Activated T-cell treated with anti-CD3 and anti-CD28 coated beads, Interleukin-2, amount 50 U/mL, for 72 hours (primary cell): ENCODE results near the gene WDR59. TPM values are rescaled to one million over a fixed set of nuclear protein-coding genes. Genes with fewer than 3 reads are reported as not detected.
"Not testable (repeated sequence)": the region's sequence is repeated elsewhere in the genome, so short reads cannot be mapped to it uniquely, and the experiment has no call there.

Source experiments
- ATAC-seq, 2 donors: fragments of 150-1000 bp; cut with Tn5 transposase; replicated peaks in 1 of 2; 2 replicates each; pipeline ENCODE4 v1.10.0; 2021; ENCODE audit warnings: moderate library complexity in 2 of 2, mild to moderate bottlenecking in 1 of 2
- DNase-seq, 2 donors: peaks; one replicate each; pipeline ENCODE4 v3.0.0; 2021 to 2022; ENCODE audit warnings: mixed read lengths in 1 of 2
- H3K27ac Mint-ChIP-seq: one replicate; pipeline ENCODE4 v1.8.0; 2022; ENCODE audit warnings: mild to moderate bottlenecking, moderate library complexity, mixed read lengths
- H3K27me3 Mint-ChIP-seq: one replicate; pipeline ENCODE4 v1.8.0; 2022; ENCODE audit warnings: low read depth, mixed read lengths
- H3K36me3 Mint-ChIP-seq, 2 donors: one replicate each; pipeline ENCODE4 v1.8.0; 2022; ENCODE audit warnings: mixed read lengths in 2 of 2, mild to moderate bottlenecking in 1 of 2; ENCODE audit not compliant: insufficient read depth in 2 of 2
- H3K4me1 Mint-ChIP-seq: one replicate; pipeline ENCODE4 v1.8.0; 2022; ENCODE audit warnings: low read depth, mixed read lengths
- H3K4me3 Mint-ChIP-seq, 2 donors: one replicate each; pipeline ENCODE4 v1.8.0; 2022; ENCODE audit warnings: mild to moderate bottlenecking in 2 of 2, mixed read lengths in 2 of 2, moderate library complexity in 2 of 2
- H3K9me3 Mint-ChIP-seq, 2 donors: one replicate each; pipeline ENCODE4 v1.8.0; 2022; ENCODE audit warnings: mixed read lengths in 2 of 2
- total RNA-seq, 2 donors: library from RNA; stranded (reverse); gene quantifications; one replicate each; pipeline ENCODE4 v1.2.3, GENCODE V29; 2022

The WDR59 gene, protein sequence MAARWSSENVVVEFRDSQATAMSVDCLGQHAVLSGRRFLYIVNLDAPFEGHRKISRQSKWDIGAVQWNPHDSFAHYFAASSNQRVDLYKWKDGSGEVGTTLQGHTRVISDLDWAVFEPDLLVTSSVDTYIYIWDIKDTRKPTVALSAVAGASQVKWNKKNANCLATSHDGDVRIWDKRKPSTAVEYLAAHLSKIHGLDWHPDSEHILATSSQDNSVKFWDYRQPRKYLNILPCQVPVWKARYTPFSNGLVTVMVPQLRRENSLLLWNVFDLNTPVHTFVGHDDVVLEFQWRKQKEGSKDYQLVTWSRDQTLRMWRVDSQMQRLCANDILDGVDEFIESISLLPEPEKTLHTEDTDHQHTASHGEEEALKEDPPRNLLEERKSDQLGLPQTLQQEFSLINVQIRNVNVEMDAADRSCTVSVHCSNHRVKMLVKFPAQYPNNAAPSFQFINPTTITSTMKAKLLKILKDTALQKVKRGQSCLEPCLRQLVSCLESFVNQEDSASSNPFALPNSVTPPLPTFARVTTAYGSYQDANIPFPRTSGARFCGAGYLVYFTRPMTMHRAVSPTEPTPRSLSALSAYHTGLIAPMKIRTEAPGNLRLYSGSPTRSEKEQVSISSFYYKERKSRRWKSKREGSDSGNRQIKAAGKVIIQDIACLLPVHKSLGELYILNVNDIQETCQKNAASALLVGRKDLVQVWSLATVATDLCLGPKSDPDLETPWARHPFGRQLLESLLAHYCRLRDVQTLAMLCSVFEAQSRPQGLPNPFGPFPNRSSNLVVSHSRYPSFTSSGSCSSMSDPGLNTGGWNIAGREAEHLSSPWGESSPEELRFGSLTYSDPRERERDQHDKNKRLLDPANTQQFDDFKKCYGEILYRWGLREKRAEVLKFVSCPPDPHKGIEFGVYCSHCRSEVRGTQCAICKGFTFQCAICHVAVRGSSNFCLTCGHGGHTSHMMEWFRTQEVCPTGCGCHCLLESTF
- 100 to 1,000 TPM; 100 to 104 TPM for total RNA-seq

DNA sequence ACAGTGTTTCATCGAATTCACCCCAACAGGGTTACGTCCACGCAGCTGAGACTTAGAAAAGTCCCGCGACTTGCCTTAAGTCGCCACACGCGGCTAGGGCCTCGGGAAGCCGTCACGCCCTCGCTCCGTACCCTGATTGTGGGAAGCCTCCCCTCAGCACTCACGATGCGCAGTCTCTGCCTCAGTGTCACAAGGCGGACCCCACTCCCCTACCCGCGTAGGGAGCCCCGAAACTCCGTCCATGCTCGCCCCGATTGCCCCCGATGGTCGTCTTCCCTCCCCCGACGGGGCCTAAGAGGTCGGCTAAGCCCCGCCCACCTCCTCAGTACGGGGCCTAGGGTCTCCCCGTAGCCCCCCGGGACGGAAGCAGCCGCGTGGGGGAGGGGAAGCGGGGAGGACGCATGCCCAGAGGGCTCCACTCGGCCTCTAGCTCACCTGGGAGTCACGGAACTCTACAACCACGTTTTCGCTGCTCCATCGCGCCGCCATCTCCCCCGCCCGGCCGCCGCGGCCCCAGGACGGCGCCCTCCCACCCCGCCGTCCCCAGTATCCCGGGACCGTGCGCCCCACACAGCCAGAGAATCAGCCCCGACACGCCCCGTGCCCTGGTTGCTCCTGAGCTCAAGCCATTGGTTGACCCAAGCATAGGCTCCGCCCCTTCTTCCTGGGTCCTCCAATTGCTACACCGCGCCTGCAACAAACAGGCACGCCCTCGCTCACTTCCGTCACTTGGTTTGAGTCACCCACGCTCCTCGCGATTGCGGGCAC is at the start of gene WDR59:
Gene WDR59, minus strand, starts transcription at position 595 of the 768 bp plus-strand sequence. Its CDS starts 106 bp downstream, at position 489.
- ATAC-seq: peak; percentile 99 to 100
- Mint-ChIP-seq H3K4me3 (peak within 1 kb of the TSS; percentile 87 to 92), H3K4me1 (peaks cover 17% of the 10 kb centered on the region), H3K36me3 (peaks cover 0 to 3% of the 10 kb centered on the region in 2 donors), H3K9me3 (no peaks in the 10 kb centered on the region), H3K27me3 (no peaks in the 10 kb centered on the region), H3K27ac (peak within 1 kb of the TSS; percentile 52)
- peak; percentile 99 to 100 for DNase-seq

DNA sequence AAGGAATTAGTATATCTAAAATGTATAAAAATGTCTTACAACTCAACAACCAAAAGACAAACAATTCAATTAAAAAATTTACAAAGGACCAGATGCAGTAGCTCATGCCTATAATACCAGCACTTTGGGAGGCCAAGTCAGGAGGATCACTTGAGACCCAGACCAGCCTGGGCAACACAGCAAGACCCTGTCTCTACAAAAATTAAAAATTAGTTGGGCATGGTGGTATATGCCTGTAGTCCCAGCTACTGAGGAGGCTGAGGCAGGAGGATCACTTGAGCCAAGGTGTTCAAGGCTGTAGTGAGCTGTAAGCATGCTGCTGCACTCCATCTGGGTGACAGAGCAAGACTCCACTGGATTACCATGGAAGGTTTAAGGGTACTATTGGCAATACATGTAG is 47.7 kb upstream of the WDR59 start:
- Mint-ChIP-seq H3K27me3 (no peaks in the 10 kb centered on the region), H3K27ac (peak overlapping the region; percentile 39)

DNA sequence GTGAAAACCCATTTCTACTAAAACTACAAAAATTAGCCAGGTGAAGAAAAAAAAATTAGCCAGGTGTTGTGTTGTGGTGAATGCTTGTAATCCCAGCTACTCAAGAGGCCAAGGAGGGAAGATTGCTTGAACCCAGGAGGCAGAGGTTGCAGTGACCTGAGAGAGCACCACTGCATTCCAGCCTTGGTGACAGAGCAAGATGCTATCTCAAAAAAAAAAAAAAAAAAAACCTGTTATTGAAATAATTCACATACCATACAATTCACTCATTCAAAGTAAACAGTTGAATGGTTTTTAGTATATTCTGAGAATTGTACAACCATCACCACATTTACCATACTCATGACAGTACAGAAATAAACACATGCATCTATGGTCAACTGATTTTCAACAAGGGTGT is 44.9 kb upstream of the WDR59 start:
- Mint-ChIP-seq H3K4me3 (peak overlapping the region in 1 of 2 donors; percentile 31), H3K27me3 (no peaks in the 10 kb centered on the region), H3K9me3 (no peaks in the 10 kb centered on the region), H3K4me1 (peaks cover 13% of the 10 kb centered on the region), H3K36me3 (peaks cover 0 to 7% of the 10 kb centered on the region in 2 donors), H3K27ac (no peak overlapping the region)
- DNase-seq (no peak), ATAC-seq (peak in 1 of 2 donors; percentile 79)

More for the DNA sequence above, 47.7 kb upstream of the WDR59 start:
- H3K36me3 Mint-ChIP-seq: peaks cover 10 to 16% of the 10 kb centered on the region in 2 donors
- peaks cover 7% of the 10 kb centered on the region for H3K4me1 Mint-ChIP-seq
- peaks cover 3 to 10% of the 10 kb centered on the region in 2 donors for H3K9me3 Mint-ChIP-seq
- no peak overlapping the region for H3K4me3 Mint-ChIP-seq
- DNase-seq (no peak), ATAC-seq (no peak)

DNA sequence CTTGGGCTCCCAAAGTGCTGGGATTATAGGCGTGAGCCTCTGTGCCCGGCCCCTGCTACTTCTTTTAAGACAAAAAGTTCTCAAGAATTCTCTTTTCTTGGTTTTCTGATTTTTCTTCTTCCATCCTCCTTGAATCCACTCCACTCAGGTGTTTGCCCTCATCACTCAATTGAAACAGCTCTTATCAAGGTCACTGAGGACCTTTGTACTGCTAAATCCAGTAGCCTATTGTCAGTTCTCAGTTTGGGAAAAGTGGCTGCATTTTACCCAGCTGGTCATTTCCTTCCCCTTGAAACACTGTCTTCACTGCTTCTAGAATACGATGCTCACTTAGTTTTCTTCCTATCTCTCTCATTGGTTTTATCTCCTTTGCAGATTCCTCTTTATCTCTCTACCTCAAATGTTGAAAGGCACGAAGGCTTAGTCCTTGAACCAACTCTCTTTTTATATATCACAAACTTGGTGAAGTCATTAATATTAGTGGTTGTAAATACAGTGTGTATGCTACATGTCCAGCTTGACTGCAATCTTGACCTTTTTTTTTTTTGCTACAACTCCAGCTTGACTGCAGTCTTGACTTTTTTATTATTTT is 43.7 kb upstream of the WDR59 start:
- DNase-seq (no peak), ATAC-seq (no peak)
- H3K27me3 Mint-ChIP-seq: no peaks in the 10 kb centered on the region
- no peak overlapping the region for H3K4me3 Mint-ChIP-seq
- H3K27ac Mint-ChIP-seq: no peak overlapping the region
- H3K4me1 Mint-ChIP-seq: peaks cover 22% of the 10 kb centered on the region
- no peaks in the 10 kb centered on the region for H3K9me3 Mint-ChIP-seq
- H3K36me3 Mint-ChIP-seq: peaks cover 0 to 7% of the 10 kb centered on the region in 2 donors

DNA sequence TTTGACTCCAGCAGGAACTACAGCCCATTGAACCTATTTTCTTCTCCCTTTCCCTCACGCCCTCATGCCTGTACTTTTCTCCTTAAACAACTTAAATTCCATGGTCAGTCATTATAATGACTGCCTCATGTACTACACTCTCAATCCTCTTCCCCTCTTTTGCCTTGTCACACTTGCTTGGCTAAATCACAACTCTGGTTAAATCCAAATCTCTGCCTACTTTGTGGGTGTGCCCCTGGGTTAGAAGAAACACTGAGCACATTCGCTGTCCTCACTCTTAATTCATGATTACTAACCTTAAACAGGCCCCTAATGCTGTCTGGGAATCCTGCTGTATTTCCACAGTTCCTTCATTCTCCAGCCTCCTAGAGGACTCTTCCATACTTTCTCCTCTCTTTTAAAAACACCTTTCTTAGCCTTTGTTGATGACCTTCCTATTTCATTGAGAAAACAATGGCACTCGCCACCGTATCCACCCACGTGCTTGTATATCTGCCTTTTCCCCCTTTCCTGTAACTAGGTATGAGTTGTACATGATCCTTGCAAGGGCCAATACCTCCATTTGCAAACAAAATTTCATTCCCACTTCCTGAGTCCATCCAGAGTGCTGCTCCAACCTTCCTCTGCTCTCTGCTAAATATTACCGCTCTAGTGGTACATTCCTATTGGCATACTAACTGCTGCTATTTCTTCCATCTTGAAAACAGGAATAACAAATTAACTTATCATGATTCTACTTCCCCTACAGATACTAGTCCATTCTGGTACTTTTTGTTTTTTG is 42.8 kb upstream of the WDR59 start:
- ATAC-seq: no peak
- no peak overlapping the region for H3K27ac Mint-ChIP-seq
- no peaks in the 10 kb centered on the region for H3K9me3 Mint-ChIP-seq
- DNase-seq: no peak
- H3K4me1 Mint-ChIP-seq: peaks cover 31% of the 10 kb centered on the region
- H3K27me3 Mint-ChIP-seq: no peaks in the 10 kb centered on the region
- H3K36me3 Mint-ChIP-seq: peaks cover 4 to 10% of the 10 kb centered on the region in 2 donors
- no peak overlapping the region for H3K4me3 Mint-ChIP-seq

DNA sequence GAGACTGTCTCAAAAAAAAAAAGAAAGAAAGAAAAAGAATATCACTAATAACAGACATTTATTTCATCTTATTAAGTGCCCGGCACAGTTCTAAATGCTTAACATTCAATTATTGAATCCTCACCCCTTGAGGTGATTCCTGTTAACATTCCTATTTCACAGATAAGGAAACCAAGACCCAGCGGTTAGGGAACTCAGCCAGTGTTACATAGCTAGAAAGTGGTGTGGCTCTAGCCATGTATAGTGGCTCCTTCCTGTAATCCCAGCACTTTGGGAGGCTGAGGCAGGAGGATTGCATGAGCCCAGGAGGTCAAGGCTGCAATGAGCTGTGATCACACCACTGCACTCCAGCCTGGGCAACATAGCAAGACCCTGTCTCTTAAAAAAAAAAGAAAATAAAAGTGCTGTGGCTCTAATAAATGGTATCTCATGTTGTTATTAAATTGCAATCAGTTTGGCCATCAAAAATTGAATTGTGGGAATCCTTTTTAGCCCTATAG is 42.0 kb upstream of the WDR59 start:
- ATAC-seq (no peak), DNase-seq (no peak)
- peaks cover 34% of the 10 kb centered on the region for H3K4me1 Mint-ChIP-seq
- peaks cover 0 to under 1% of the 10 kb centered on the region in 2 donors for H3K9me3 Mint-ChIP-seq
- no peaks in the 10 kb centered on the region for H3K27me3 Mint-ChIP-seq
- H3K4me3 Mint-ChIP-seq: no peak overlapping the region
- peaks cover 6 to 13% of the 10 kb centered on the region in 2 donors for H3K36me3 Mint-ChIP-seq
- H3K27ac Mint-ChIP-seq: no peak overlapping the region

DNA sequence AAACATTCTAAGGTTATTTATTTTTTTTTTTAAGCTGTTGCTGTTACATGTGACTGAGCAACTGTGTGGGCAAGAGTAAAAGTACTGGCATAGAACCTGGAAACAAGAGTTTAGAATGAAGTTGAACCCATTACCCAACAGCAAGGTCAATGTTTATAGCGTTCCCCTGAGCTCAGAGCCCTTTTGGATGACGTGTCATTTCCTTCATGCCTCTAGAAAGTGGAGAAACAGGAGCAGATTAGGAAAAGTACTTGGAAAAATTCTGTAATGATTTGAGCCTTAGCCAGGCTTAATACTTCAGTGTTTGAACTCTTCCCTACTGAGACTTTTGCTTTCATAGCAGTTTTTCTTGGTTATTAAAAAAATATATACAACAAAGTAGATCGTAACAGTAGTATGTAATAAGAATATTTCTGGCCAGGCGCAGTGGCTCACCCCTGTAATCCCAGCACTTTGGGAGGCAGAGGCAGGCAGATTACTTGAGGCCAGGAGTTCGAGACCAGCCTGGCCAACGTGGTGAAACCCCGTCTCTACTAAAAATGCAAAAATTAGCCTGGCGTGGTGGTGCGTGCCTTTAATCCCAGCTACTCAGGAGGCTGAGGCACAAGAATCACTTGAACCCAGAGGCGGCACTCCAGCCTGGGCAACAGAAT is 41.4 kb upstream of the WDR59 start:
- not testable (repeated sequence) for H3K4me3 Mint-ChIP-seq, H3K27me3 Mint-ChIP-seq, H3K9me3 Mint-ChIP-seq, DNase-seq, H3K27ac Mint-ChIP-seq, ATAC-seq
- Mint-ChIP-seq H3K36me3 (peaks cover 12 to 19% of the 10 kb centered on the region in 2 donors), H3K4me1 (peaks cover 34% of the 10 kb centered on the region)

DNA sequence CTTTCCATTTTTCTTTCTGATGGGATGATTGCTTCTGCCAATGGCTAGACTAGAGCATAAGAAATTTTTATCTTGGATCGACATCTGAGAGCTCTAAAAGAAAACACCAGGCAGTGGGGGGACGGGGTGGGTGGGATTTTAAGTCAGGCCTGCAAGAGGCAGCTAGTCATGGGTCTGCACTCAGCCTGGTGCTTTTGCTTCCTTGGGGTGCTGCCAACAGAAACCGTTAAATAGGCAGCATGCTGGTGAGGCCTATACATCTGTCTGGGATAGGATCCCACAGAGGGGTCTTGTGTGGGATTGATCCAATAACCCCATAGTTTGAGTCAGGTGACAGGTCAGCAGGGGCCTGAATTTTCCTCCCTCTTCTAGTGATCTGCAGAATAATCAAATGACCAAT is 40.8 kb upstream of the WDR59 start:
- H3K9me3 Mint-ChIP-seq: peaks cover 4 to 9% of the 10 kb centered on the region in 2 donors
- H3K36me3 Mint-ChIP-seq: peaks cover 18 to 25% of the 10 kb centered on the region in 2 donors
- peaks cover 34% of the 10 kb centered on the region for H3K4me1 Mint-ChIP-seq
- DNase-seq: no peak
- ATAC-seq: no peak
- H3K27me3 Mint-ChIP-seq: no peaks in the 10 kb centered on the region
- no peak overlapping the region for H3K4me3 Mint-ChIP-seq
- no peak overlapping the region for H3K27ac Mint-ChIP-seq

DNA sequence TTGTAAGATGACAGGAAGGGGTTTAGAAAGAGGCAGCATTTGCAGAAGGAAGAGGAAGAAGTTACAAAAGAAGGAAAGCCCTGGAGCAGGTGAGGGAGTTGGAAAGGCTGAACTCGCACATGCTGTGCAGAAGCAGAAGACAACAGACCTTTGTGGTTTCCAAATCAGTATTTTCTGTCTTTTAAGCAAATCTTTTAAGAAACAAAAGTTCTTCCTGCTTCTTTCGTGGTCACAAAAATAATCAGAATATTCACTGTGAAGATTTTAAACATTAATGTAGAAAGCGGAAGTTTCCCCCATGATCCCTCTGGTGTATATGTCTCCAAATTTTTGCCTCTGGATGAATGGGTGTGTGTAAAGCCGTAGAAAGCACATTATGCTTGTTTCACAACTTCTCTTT is 39.7 kb upstream of the WDR59 start:
- peaks cover 7 to 15% of the 10 kb centered on the region in 2 donors for H3K9me3 Mint-ChIP-seq
- no peak for ATAC-seq
- H3K4me3 Mint-ChIP-seq: peak overlapping the region; percentile 36 to 43
- H3K27ac Mint-ChIP-seq: peak overlapping the region; percentile 70
- H3K4me1 Mint-ChIP-seq: peaks cover 38% of the 10 kb centered on the region
- H3K27me3 Mint-ChIP-seq: no peaks in the 10 kb centered on the region
- peaks cover 24 to 29% of the 10 kb centered on the region in 2 donors for H3K36me3 Mint-ChIP-seq
- DNase-seq: no peak

DNA sequence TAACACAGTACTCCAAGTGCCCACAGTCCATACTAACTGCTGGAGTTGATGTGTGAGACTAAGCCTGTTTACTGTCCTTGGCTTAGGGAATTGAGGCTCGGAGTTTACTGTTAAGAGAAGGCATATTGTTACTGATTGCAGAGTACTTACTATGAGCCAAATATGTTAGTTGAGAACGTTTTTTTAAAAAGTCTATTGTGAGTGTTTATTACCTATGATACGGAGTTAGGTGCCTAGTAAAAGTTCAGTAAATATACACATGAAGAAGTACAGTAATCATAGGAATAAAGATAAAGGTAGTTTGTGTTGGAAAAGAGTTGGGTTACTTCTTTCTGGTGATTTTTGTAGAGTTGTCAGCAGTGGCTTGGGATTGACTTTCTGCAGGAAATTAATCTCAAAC is 39.3 kb upstream of the WDR59 start:
- H3K36me3 Mint-ChIP-seq: peaks cover 25 to 29% of the 10 kb centered on the region in 2 donors
- peaks cover 7 to 15% of the 10 kb centered on the region in 2 donors for H3K9me3 Mint-ChIP-seq

DNA sequence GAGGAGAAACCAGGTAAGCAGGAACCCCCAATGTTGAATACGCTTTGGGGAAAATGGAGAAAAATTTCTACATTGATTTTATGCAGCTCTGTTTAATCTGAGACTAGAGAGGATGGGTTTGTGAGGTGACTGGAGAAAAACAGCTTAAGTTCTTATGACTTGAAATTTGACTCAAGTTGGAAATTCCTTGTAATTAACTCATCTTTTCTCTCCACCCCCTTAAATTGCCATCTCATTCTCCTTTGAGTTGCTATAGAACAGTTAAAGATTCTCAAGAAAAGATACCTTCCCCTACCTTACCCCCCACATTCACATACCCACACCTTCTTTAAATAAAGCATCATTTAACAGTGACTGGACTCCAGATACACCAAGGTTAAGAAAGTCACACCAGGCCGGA is 38.1 kb upstream of the WDR59 start:
- Mint-ChIP-seq H3K4me3 (peak overlapping the region; percentile 56 to 59), H3K27ac (peak overlapping the region; percentile 84), H3K27me3 (no peaks in the 10 kb centered on the region), H3K36me3 (peaks cover 25 to 29% of the 10 kb centered on the region in 2 donors), H3K9me3 (peaks cover 7 to 15% of the 10 kb centered on the region in 2 donors), H3K4me1 (peaks cover 54% of the 10 kb centered on the region)
- ATAC-seq (peak; percentile 74 to 80), DNase-seq (no peak)

More for the DNA sequence above, 39.3 kb upstream of the WDR59 start:
- ATAC-seq (no peak), DNase-seq (no peak)
- peaks cover 42% of the 10 kb centered on the region for H3K4me1 Mint-ChIP-seq
- H3K4me3 Mint-ChIP-seq: peak overlapping the region; percentile 36 to 43
- H3K27ac Mint-ChIP-seq: peak overlapping the region; percentile 70
- no peaks in the 10 kb centered on the region for H3K27me3 Mint-ChIP-seq
